GM19452 (cell line): ENCODE data around the gene ARNT2.

Source experiments
- ATAC-seq: cut with Tn5 transposase; IDR thresholded peaks from one replicate; pipeline ENCODE4 v1.9.1; 2021; ENCODE audit not compliant: unreplicated experiment

ARNT2 gene

GRCh38 chr15:80405970-80406369 is 1.8 kb downstream of the ARNT2 start:
- no peak for ATAC-seq

DNA sequence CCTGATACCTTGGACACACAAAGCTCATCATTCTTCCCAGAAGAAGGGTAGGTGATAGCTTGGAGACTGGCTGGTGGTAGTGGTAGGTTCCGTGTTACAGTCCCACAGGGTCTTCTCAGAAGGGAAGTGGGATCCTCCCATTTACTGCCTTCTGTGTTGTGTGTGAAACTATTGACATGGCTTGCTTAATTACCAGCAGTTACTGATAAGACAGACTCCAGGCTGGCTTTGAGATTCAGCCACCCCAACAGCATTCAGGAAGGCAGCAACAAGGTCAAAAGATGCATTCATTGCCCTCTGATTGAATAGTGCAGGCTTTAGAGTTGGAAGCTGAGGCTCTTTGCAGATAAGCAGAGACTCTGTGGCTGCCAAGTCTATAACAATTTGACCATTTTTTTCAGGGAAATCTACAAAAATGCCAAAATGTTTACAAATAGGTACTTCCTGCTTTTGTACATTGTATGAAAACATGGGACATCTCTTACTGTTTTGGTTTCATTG is 7.7 kb downstream of the ARNT2 start:
- ATAC-seq = no peak

DNA sequence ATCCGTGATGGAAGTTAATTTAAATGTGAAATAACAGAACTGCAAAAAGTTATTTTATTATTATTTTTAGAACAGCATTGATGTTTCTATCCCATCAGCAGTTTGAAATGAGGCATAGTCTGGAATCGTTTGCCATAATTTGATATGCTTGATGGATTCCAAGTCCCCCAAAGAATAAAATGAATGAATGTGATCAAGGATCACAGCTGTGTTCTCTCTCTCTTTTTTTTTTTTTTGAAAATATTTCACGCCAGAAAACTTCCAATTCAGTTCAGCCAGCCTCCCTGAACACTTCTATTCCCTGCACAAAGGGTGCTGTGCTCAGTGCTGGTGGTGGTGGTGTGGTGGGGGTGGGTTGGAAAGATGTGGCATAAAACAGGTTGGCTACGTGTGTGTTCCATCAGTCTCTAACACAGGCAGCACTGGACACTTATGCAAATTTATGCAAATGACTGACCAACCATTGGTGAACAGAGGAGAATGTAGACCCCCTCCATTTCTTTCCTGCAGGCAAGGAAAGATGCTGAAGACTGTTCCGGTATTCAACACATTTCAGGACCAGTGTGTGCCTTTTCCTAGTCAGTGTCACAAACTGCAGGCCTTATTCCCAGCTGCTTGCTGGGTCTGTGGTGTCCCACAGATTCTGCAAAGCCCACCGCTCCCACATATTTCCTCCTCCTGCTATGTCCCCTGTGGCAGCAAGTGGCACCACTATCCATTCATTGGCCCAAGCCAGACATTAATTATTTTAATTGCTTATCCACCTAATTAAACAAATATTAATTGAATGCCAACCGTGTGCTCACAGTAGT is 10.6 kb downstream of the ARNT2 start:
- ATAC-seq = no peak

DNA sequence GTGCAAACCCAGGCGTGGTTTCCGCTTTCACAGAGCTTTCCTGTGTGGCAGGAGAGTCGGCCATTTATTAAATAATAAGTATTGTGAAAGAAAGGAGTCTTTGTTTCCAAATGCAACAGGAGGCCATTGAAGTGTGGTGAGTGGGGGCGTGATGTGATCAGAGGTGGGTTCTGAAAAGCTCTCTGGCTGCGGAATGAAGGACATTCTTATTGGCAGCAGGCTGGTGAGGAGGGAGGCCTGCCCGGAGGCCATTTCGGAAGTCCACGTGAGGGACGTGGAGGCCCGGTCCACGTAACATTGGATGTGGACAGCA is 11.1 kb downstream of the ARNT2 start:
- ATAC-seq = no peak

DNA sequence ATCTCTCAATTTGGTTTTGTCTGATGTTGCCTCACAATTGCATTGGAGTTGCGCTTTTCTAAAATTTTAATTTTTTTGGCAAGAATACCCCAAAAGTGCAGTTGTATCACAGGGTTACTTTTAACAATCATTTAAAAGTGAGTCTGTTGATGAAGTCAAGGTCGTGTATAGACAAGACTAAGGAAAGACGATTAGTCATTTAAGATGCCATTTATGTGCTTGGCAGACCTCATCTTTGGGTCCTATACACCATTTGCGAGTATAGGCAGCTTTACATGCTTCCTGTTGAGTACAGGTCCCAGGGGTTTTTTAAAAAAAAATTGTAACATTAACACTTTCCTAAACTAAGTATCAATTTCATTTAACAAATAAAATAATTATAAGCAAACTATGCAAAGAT is 12.5 kb downstream of the ARNT2 start:
- no peak for ATAC-seq

DNA sequence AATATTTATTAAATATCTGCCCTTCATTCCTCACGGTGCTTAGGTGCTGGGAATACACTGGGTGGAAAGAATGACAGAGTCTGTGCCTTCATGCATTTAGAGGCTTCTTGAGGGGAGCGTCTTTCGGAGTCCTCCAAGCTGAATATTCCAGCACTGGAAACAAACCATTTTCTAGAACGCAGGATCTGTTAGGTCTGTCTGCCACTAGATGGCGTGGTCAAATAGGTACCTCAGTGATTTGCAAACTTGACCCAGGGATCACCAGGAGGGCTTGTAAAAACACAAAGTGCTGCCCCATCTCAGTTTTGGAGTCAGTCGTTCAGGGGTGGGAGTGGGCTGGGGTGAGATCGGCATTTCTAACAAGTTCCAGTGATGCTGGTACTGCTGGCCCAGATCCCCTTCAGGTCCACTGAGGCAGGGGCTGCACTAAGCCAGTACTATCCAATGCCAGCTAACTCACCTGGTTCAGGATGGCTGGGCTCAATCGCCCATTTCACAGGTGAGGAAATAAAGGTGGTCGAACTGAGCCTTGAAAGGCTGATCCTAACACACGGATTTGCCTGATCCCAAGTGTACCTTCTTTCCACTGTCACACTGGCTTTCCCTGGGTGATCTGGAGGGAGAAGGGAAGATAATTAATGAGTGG is 14.8 kb downstream of the ARNT2 start:
- ATAC-seq = no peak

DNA sequence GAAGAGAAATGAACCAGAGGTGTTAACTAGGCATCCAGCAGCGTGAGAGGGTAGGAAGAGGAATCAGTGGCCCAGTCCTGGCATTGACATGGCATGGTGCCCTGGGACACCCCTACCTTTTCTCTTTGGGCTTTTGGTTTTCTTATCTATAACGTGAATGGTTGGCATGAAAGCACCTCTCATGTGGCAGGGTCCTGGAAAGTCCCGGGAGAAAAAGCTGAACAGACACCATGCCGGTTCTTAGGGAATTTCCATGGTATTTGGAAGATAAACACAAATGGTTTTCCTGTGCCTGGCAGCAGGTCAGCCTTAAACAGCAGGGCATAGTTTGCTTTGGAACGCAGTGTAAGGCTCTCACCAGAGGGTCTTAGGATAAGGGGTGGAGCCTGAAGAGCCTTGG is 15.4 kb downstream of the ARNT2 start:
- no peak for ATAC-seq

DNA sequence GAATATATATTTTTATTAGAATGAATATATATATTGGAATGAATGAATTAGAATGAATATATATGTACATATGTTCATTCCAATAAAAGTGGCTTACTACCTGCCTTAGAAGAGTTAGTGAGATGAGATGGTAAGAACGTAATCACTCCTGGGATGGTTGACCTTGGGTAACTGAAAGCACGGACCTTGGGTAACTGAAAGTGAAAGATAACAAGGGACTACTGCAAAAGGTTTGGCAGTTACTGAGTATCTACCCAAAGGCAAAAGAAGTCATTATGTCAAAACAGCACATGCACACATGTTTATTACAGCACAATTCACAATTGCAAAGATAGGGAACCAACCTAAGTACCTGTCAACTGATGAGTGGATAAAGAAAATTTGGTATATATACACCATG is 16.5 kb downstream of the ARNT2 start:
- no peak for ATAC-seq

DNA sequence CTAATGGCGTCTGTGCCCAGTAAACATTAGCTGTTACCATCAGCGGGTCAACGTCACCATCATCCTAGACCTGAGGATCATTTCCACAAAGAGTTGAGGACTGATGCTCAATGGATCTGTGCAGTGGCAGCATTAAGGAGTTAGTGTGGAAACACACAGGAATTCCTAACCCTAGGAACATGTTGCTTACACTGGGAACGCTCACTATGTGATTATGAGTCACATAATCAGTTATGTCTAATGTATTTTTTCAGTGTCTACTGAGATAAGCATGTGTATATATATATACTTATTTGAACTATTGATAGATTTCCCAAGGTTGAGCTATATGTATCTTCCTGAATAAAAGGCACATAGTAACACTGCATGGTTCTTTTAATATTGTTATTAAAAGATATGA is 19.0 kb downstream of the ARNT2 start:
- no peak for ATAC-seq

DNA sequence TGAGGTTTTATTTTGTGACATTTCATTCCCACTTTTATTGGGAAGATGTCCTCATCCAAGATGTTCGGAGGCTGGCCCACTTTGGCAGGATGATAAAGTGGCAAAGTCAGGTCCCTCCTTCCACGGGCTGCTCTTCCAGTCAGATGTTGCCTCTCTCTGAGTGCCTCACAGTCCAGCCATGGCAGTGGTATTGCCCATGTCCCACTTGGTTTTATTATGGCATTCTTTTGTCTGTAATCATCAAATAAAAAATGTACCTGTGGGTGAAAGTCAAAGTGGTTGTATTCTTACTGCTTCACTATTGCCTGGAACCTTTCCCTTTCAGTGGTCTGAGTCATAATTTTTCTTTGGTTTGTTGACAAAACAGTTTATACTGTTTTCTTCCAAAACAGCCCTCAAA is 20.2 kb downstream of the ARNT2 start:
- ATAC-seq = no peak

- ATAC-seq = no peak
Observed at GRCh38 chr15:80426316-80426715, 22.1 kb downstream of the ARNT2 start.

DNA sequence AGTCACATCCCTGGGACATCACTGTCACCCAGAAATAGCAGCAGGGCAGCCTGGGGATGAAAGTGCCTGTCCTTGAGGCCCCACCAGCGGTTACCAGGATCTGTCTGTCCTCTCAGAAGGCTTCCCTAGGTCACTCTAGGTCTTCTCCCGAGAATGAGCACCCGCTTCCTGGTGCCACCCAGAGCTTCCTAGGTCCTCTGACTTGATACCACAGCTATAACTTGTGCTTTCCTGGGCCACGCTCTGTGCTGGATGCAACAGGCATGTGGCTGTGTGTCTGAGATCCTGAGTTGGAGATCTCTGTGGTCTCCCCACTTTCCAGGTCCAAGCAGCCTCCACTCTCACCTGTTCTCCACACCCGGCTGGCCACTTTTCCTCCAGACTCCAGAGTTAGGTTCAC is 25.8 kb downstream of the ARNT2 start:
- no peak for ATAC-seq

DNA sequence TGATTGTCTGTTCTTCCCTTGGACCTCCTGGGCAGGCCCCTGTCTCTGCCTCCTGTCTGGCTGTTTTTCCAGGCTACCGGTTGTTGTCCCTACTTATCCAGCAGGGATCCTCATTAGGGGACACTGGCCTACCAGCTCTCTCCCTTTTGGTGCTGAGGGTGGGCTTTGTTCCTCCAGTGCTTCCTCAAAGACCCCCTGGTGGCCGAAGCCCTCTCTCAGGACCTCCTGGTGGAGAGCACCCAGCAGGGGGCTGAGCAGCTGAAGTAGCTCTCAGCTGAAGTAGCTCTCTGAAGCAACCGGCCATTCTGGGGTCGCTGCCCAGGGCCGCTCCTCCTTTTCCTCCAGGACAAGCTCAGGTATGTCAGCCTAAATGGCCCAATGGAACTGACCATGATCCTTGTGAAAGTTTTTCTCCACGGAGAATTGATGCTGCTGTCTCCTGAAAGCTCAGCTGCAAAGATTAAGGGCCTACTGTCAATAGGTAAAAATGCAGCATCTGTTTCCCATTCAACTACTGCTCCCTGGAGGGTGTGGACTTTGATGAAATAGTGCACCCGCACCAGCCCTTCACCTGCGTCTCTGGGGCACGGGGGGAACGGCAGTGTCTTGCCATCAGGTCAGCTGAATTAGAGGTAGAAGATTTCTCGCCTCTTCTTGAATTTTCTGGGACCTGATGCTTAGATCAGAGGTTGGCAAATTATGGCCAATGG is 27.6 kb downstream of the ARNT2 start:
- ATAC-seq = no peak

GRCh38 chr15:80432345-80432702 is 28.1 kb downstream of the ARNT2 start:
- no peak for ATAC-seq

GRCh38 chr15:80433836-80434235 is 29.7 kb downstream of the ARNT2 start:
- ATAC-seq = no peak

GRCh38 chr15:80434926-80435720 is 30.9 kb downstream of the ARNT2 start:
- no peak for ATAC-seq

DNA sequence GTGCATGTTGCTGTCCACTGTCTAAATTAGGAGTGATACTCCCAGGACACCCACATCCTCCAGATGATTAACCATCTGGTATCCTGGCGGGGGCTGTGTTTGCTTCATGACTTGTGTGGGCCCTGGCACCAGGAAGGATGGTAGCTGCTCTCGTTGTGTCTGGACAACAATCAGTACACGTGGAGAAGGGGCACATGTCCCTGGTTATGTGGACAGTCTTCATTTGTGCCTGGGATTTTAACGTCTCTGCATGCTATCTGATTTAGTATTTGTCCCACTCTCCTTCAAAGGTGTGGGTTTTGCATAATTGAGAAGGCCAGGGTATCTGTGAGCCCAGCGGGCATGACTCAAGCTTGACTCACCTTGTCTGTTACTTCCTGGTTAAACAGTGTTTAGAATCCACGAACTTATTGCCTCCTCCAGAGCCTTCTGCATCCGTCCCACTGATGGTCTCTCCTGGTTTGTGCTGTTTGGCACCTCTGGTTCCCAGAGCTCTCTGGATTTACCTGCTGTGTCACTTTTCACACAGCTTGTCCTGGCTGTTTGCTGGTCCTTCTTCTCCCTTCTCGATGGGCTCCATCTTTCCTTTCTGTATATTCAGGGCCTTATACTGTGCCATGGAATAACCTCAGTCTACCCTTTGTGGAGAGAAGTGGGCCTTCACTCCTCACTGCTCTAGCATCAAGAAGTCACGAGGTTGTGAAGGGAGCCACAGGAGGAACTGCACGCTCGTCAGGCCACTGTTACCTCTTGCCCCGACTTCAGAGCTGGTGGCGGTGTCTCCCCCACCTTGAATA is 32.5 kb downstream of the ARNT2 start:
- no peak for ATAC-seq

DNA sequence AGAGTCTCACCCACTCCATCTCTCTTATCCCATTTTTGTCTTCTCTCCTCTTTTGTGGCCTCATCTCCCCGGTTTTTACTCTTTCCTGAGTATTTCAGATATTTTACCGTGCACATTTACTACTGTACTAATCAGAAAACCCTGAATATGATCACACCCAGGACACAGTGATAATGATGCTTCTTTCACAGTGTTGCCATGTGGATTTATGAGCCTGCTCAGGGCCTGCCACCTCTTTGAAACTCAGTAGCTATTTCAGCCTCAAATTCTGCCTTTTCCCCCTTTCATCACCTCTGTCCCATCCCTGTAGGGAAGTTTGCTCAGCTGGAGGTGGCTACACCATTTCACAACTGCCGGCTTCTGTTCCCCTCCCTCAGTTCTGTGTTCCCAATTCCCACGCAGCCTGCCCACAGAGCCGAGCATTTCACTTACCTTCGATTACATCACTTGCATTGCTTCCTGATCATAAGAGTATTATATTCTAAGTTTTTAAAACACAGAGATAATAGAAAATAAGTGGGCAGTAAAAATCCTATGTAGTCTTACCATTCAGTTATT is 33.2 kb downstream of the ARNT2 start:
- no peak for ATAC-seq

GRCh38 chr15:80439140-80439539 is 35.0 kb downstream of the ARNT2 start:
- ATAC-seq = no peak

- ATAC-seq = no peak
Observed at GRCh38 chr15:80440024-80440423, 35.8 kb downstream of the ARNT2 start.
